ENCODE measurements around the gene C5. TPM values are rescaled to one million over a fixed set of nuclear protein-coding genes. Genes with fewer than 3 reads are reported as not detected.

The C5 gene
- total and polyA plus RNA-seq, 2 donors (not counting 1 experiment from before 2014, with no cell fraction given), result 1.9 to 7.3 TPM

DNA sequence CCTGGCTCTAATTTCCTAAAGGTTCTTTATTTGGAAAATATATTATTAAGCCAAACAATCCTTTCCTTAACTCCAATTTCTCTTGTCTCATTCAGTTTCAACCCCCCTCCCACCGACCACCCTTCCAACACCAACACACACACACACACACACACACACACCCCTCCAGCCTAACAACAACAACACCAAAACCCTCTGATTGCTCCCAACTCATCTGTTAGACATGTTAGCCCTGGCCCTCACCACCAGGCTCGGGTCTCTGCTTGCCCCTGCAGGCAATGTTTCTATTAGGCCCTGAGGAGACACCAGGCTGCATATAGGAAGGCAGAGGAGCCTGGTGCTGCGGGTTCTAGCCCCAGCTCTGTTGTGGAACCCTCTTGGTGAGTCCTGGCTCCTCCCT, 105.1 kb downstream of the C5 start:
- no peak for TF ChIP-seq EZH2 (IDR thresholded peaks at IDR 0.05; ENCODE audit: low read length, missing control alignments)
- TF ChIP-seq, protein P1, sequence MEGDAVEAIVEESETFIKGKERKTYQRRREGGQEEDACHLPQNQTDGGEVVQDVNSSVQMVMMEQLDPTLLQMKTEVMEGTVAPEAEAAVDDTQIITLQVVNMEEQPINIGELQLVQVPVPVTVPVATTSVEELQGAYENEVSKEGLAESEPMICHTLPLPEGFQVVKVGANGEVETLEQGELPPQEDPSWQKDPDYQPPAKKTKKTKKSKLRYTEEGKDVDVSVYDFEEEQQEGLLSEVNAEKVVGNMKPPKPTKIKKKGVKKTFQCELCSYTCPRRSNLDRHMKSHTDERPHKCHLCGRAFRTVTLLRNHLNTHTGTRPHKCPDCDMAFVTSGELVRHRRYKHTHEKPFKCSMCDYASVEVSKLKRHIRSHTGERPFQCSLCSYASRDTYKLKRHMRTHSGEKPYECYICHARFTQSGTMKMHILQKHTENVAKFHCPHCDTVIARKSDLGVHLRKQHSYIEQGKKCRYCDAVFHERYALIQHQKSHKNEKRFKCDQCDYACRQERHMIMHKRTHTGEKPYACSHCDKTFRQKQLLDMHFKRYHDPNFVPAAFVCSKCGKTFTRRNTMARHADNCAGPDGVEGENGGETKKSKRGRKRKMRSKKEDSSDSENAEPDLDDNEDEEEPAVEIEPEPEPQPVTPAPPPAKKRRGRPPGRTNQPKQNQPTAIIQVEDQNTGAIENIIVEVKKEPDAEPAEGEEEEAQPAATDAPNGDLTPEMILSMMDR (conservative IDR thresholded peaks at IDR 0.05 in 1 of 2, IDR thresholded peaks at IDR 0.05 in 1 of 2; ENCODE audit: low read depth in 1 of 2, low read length in 2 of 2), result no peak
- H3K4me2 ChIP-seq (ENCODE audit: extremely low read depth, insufficient read depth, low read length), result no peak overlapping the region
- H3K9ac ChIP-seq (ENCODE audit: insufficient read depth, low read length), result no peak overlapping the region
- H3K9me3 ChIP-seq (ENCODE audit: control insufficient read depth, insufficient read depth, low read depth, low read length), result no peaks in the 10 kb centered on the region
- DNase-seq (ENCODE audit: low read depth in 2 of 2), result no peak
- H3K27me3 ChIP-seq (ENCODE audit: control insufficient read depth, insufficient read depth, low read length), result no peaks in the 10 kb centered on the region
- peaks cover 14% of the 10 kb centered on the region for H3K4me1 ChIP-seq (ENCODE audit: control insufficient read depth, extremely low read depth, insufficient read depth, low read length)
- H3K36me3 ChIP-seq (ENCODE audit: control insufficient read depth, insufficient read depth, low read length), result no peaks in the 10 kb centered on the region
- H3K79me2 ChIP-seq (ENCODE audit: control insufficient read depth, insufficient read depth, low read length), result no peaks in the 10 kb centered on the region
- no peak overlapping the region for H2AFZ ChIP-seq (ENCODE audit: low read length)
- H3K27ac ChIP-seq (ENCODE audit: insufficient read depth, low read length), result no peak overlapping the region
- H3K4me3 ChIP-seq (replicated peaks in 1 of 4; ENCODE audit: control extremely low read depth in 1 of 4, insufficient read depth in 1 of 4, low read depth in 3 of 4, low read length in 4 of 4), result no peak overlapping the region
- no peaks in the 10 kb centered on the region for H4K20me1 ChIP-seq (ENCODE audit: control insufficient read depth, extremely low read depth, insufficient read depth, low read length)

DNA sequence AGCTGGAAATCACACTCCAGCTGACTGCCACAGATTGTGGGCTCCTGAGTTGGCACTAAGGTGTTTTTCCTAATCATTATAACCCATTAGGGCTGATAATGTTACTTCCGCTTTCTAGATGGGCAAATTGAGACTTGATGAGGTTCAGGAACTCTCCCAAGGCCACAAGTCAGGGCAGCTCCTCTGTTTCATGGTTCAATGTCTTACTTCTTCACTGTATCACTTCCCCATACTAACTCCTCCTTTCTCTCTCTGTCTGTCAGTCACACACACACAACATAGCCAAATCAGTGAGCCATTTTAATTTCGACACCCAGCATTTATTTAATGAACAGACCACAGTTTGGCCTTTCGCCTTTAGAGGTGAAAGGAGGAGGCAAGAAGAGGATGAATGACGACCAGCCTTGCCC, 105.6 kb downstream of the C5 start:
- Histone ChIP-seq H3K27ac (ENCODE audit: insufficient read depth, low read length) (no peak overlapping the region), H3K27me3 (ENCODE audit: control insufficient read depth, insufficient read depth, low read length) (no peaks in the 10 kb centered on the region), H3K4me3 (replicated peaks in 1 of 4; ENCODE audit: control extremely low read depth in 1 of 4, insufficient read depth in 1 of 4, low read depth in 3 of 4, low read length in 4 of 4) (no peak overlapping the region), H2AFZ (ENCODE audit: low read length) (no peak overlapping the region), H3K9ac (ENCODE audit: insufficient read depth, low read length) (no peak overlapping the region), H3K79me2 (ENCODE audit: control insufficient read depth, insufficient read depth, low read length) (no peaks in the 10 kb centered on the region), H3K4me1 (ENCODE audit: control insufficient read depth, extremely low read depth, insufficient read depth, low read length) (peaks cover 14% of the 10 kb centered on the region), H3K4me2 (ENCODE audit: extremely low read depth, insufficient read depth, low read length) (no peak overlapping the region), H3K9me3 (ENCODE audit: control insufficient read depth, insufficient read depth, low read depth, low read length) (no peaks in the 10 kb centered on the region), H3K36me3 (ENCODE audit: control insufficient read depth, insufficient read depth, low read length) (no peaks in the 10 kb centered on the region), H4K20me1 (ENCODE audit: control insufficient read depth, extremely low read depth, insufficient read depth, low read length) (no peaks in the 10 kb centered on the region)
- no peak for DNase-seq (ENCODE audit: low read depth in 2 of 2)
- TF ChIP-seq EZH2 (IDR thresholded peaks at IDR 0.05; ENCODE audit: low read length, missing control alignments), result no peak
- TF ChIP-seq, protein P1 (conservative IDR thresholded peaks at IDR 0.05 in 1 of 2, IDR thresholded peaks at IDR 0.05 in 1 of 2; ENCODE audit: low read depth in 1 of 2, low read length in 2 of 2), result no peak

DNA sequence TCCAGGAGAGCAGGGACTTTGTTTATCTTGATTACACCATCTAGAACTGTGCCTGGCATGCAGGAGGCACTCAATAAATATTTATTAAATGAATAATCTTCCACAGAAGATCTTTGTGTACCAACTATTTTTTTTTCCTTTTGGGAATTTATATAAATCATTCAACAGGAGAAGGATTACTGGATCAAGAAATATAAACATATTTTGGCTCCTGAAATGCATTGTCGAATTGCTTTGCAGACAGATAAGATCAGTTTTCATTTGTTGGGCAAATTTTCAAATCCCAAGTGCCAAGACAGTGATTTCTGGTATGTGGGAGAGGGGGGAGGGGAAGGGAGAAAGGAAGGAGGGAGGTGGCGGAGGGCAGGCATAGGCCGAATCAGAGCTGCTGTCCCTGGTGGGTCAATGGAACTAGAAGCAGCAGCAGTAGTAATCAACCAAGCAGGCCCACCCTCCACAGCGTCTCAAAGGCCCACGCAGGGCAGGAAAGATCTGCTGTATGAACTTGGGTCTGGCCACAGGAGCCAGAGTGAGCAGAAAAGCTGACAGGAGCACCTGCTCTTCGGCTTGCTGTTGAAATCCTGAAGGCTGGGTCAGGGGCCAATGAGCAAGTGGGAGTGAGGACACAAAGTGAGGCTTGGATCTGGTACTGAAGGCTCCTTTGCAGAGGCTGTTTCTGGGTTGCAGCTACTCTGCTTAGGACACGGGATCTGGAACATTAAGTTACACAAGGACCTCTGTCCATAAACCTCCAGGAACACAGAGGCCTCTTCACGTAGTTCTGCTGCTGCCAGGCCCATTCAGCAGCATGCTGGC, 107.7 kb downstream of the C5 start:
- TF ChIP-seq, protein P1 (conservative IDR thresholded peaks at IDR 0.05 in 1 of 2, IDR thresholded peaks at IDR 0.05 in 1 of 2; ENCODE audit: low read depth in 1 of 2, low read length in 2 of 2), result no peak
- TF ChIP-seq EZH2 (IDR thresholded peaks at IDR 0.05; ENCODE audit: low read length, missing control alignments), result no peak
- no peaks in the 10 kb centered on the region for H3K9me3 ChIP-seq (ENCODE audit: control insufficient read depth, insufficient read depth, low read depth, low read length)
- no peaks in the 10 kb centered on the region for H3K36me3 ChIP-seq (ENCODE audit: control insufficient read depth, insufficient read depth, low read length)
- no peak for DNase-seq (ENCODE audit: low read depth in 2 of 2)
- H3K4me2 ChIP-seq (ENCODE audit: extremely low read depth, insufficient read depth, low read length), result no peak overlapping the region
- no peaks in the 10 kb centered on the region for H3K79me2 ChIP-seq (ENCODE audit: control insufficient read depth, insufficient read depth, low read length)
- peaks cover 14% of the 10 kb centered on the region for H3K4me1 ChIP-seq (ENCODE audit: control insufficient read depth, extremely low read depth, insufficient read depth, low read length)
- H2AFZ ChIP-seq (ENCODE audit: low read length), result no peak overlapping the region
- H4K20me1 ChIP-seq (ENCODE audit: control insufficient read depth, extremely low read depth, insufficient read depth, low read length), result no peaks in the 10 kb centered on the region
- no peaks in the 10 kb centered on the region for H3K27me3 ChIP-seq (ENCODE audit: control insufficient read depth, insufficient read depth, low read length)
- no peak overlapping the region for H3K27ac ChIP-seq (ENCODE audit: insufficient read depth, low read length)
- no peak overlapping the region for H3K4me3 ChIP-seq (replicated peaks in 1 of 4; ENCODE audit: control extremely low read depth in 1 of 4, insufficient read depth in 1 of 4, low read depth in 3 of 4, low read length in 4 of 4)
- no peak overlapping the region for H3K9ac ChIP-seq (ENCODE audit: insufficient read depth, low read length)

Measured in fibroblast of lung (primary cell).